ENCODE data around the gene SAYSD1. TPM values are rescaled to one million over a fixed set of nuclear protein-coding genes. Genes with fewer than 3 reads are reported as not detected.
A peak's percentile ranks its signal among the peaks of the same experiment; 100 is the strongest.

Gene SAYSD1
- total and polyA plus RNA-seq, 2 experiments from 2014 or later, result 8.2 to 10.0 TPM

DNA sequence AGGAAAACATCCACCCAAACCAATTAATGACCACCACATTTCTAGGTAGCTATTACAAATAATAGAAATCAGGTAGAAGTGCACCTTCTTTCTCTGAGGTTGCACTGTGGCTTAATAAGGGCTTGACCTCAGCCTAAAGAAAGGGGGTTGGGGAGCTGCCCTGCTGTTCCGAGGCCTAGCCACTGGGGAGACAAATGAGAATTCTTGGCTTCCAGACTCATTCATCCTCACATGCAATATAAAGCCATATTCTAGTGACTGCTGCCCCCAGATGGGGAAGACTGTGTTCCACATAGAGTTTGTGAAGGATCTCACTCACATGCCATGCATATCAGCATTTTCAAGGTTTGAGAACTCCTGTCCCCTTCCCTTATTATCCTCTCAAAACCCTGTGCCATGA, 22.9 kb downstream of the SAYSD1 start (continued):
- TF ChIP-seq, protein P1, sequence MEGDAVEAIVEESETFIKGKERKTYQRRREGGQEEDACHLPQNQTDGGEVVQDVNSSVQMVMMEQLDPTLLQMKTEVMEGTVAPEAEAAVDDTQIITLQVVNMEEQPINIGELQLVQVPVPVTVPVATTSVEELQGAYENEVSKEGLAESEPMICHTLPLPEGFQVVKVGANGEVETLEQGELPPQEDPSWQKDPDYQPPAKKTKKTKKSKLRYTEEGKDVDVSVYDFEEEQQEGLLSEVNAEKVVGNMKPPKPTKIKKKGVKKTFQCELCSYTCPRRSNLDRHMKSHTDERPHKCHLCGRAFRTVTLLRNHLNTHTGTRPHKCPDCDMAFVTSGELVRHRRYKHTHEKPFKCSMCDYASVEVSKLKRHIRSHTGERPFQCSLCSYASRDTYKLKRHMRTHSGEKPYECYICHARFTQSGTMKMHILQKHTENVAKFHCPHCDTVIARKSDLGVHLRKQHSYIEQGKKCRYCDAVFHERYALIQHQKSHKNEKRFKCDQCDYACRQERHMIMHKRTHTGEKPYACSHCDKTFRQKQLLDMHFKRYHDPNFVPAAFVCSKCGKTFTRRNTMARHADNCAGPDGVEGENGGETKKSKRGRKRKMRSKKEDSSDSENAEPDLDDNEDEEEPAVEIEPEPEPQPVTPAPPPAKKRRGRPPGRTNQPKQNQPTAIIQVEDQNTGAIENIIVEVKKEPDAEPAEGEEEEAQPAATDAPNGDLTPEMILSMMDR (conservative IDR thresholded peaks at IDR 0.05; ENCODE audit: low read depth in 2 of 2), result peak; percentile 53 to 72

DNA sequence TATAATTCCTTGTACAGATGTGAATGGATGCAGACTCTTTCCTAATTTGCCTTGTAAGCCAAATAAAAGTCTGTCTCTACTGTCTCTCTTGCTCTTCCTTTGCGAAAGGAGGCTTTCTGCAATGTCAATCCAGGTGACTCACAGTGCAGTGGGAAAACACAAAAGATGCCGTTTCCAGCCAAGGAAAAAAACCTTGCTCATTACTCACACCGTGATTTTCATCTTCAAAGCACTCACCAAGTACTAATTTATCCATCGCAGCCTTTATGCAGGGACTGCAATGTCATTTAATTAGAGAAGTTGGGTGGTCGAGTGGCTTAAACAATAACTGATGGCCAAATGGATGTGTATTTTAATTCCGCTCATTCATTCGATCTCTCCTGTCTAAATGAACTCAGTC, 23.8 kb downstream of the SAYSD1 start:
- Histone ChIP-seq H3K27me3 (ENCODE audit: insufficient read depth) (no peaks in the 10 kb centered on the region), H4K20me1 (replicated peaks; ENCODE audit: insufficient read depth) (no peaks in the 10 kb centered on the region), H3F3A (replicated peaks; ENCODE audit: low read depth) (no peaks in the 10 kb centered on the region), H2AFZ (no peak overlapping the region), H3K79me2 (replicated peaks; ENCODE audit: insufficient read depth) (no peaks in the 10 kb centered on the region), H3K9me2 (ENCODE audit: insufficient read depth) (no peaks in the 10 kb centered on the region), H3K4me3 (no peak overlapping the region), H3K36me3 (ENCODE audit: insufficient read depth) (no peaks in the 10 kb centered on the region), H3K4me2 (no peak overlapping the region), H3K4me1 (ENCODE audit: insufficient read depth) (peaks cover 10% of the 10 kb centered on the region), H3K27ac (ENCODE audit: low read depth) (no peak overlapping the region)
- H3K9me3 Mint-ChIP-seq, result no peaks in the 10 kb centered on the region
- H3K36me3 Mint-ChIP-seq (ENCODE audit: low read depth), result no peaks in the 10 kb centered on the region; the same call in 2 of the 3 replicates
- DNase-seq (ENCODE audit: low spot score) (no peak), ATAC-seq (no peak)
- H3K27ac Mint-ChIP-seq, result no peak overlapping the region
- no peak overlapping the region; the same call in 2 of the 3 replicates for H3K4me3 Mint-ChIP-seq
- H3K27me3 Mint-ChIP-seq (ENCODE audit: insufficient read depth, low read depth, poor library complexity), result peaks cover 6% of the 10 kb centered on the region
- H3K4me1 Mint-ChIP-seq, result peaks cover 58% of the 10 kb centered on the region
- TF ChIP-seq STAT1 (IDR thresholded peaks at IDR 0.05; ENCODE audit: unreplicated experiment) (no peak), ZNF114 (CRISPR knock-in tag; IDR thresholded peaks at IDR 0.05) (no peak), EZH2phosphoT487 (IDR thresholded peaks at IDR 0.05; ENCODE audit: unreplicated experiment) (no peak), NANOG (IDR thresholded peaks at IDR 0.05; ENCODE audit: borderline replicate concordance) (no peak), EZH2 (IDR thresholded peaks at IDR 0.05; ENCODE audit: low read depth, unreplicated experiment) (no peak), CREB1 (CRISPR knock-in tag; IDR thresholded peaks at IDR 0.05; ENCODE audit: low read depth) (no peak)
- TF ChIP-seq, protein P2, sequence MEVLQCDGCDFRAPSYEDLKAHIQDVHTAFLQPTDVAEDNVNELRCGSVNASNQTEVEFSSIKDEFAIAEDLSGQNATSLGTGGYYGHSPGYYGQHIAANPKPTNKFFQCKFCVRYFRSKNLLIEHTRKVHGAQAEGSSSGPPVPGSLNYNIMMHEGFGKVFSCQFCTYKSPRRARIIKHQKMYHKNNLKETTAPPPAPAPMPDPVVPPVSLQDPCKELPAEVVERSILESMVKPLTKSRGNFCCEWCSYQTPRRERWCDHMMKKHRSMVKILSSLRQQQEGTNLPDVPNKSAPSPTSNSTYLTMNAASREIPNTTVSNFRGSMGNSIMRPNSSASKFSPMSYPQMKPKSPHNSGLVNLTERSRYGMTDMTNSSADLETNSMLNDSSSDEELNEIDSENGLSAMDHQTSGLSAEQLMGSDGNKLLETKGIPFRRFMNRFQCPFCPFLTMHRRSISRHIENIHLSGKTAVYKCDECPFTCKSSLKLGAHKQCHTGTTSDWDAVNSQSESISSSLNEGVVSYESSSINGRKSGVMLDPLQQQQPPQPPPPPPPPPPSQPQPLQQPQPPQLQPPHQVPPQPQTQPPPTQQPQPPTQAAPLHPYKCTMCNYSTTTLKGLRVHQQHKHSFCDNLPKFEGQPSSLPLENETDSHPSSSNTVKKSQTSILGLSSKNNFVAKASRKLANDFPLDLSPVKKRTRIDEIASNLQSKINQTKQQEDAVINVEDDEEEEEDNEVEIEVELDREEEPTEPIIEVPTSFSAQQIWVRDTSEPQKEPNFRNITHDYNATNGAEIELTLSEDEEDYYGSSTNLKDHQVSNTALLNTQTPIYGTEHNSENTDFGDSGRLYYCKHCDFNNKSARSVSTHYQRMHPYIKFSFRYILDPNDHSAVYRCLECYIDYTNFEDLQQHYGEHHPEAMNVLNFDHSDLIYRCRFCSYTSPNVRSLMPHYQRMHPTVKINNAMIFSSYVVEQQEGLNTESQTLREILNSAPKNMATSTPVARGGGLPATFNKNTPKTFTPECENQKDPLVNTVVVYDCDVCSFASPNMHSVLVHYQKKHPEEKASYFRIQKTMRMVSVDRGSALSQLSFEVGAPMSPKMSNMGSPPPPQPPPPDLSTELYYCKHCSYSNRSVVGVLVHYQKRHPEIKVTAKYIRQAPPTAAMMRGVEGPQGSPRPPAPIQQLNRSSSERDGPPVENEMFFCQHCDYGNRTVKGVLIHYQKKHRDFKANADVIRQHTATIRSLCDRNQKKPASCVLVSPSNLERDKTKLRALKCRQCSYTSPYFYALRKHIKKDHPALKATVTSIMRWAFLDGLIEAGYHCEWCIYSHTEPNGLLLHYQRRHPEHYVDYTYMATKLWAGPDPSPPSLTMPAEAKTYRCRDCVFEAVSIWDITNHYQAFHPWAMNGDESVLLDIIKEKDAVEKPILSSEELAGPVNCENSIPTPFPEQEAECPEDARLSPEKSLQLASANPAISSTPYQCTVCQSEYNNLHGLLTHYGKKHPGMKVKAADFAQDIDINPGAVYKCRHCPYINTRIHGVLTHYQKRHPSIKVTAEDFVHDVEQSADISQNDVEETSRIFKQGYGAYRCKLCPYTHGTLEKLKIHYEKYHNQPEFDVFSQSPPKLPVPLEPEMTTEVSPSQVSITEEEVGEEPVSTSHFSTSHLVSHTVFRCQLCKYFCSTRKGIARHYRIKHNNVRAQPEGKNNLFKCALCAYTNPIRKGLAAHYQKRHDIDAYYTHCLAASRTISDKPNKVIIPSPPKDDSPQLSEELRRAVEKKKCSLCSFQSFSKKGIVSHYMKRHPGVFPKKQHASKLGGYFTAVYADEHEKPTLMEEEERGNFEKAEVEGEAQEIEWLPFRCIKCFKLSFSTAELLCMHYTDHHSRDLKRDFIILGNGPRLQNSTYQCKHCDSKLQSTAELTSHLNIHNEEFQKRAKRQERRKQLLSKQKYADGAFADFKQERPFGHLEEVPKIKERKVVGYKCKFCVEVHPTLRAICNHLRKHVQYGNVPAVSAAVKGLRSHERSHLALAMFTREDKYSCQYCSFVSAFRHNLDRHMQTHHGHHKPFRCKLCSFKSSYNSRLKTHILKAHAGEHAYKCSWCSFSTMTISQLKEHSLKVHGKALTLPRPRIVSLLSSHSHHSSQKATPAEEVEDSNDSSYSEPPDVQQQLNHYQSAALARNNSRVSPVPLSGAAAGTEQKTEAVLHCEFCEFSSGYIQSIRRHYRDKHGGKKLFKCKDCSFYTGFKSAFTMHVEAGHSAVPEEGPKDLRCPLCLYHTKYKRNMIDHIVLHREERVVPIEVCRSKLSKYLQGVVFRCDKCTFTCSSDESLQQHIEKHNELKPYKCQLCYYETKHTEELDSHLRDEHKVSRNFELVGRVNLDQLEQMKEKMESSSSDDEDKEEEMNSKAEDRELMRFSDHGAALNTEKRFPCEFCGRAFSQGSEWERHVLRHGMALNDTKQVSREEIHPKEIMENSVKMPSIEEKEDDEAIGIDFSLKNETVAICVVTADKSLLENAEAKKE (CRISPR knock-in tag; IDR thresholded peaks at IDR 0.05), result no peak
- TF ChIP-seq, protein P3, sequence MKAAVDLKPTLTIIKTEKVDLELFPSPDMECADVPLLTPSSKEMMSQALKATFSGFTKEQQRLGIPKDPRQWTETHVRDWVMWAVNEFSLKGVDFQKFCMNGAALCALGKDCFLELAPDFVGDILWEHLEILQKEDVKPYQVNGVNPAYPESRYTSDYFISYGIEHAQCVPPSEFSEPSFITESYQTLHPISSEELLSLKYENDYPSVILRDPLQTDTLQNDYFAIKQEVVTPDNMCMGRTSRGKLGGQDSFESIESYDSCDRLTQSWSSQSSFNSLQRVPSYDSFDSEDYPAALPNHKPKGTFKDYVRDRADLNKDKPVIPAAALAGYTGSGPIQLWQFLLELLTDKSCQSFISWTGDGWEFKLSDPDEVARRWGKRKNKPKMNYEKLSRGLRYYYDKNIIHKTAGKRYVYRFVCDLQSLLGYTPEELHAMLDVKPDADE (IDR thresholded peaks at IDR 0.05), result no peak
- TF ChIP-seq, protein P4, sequence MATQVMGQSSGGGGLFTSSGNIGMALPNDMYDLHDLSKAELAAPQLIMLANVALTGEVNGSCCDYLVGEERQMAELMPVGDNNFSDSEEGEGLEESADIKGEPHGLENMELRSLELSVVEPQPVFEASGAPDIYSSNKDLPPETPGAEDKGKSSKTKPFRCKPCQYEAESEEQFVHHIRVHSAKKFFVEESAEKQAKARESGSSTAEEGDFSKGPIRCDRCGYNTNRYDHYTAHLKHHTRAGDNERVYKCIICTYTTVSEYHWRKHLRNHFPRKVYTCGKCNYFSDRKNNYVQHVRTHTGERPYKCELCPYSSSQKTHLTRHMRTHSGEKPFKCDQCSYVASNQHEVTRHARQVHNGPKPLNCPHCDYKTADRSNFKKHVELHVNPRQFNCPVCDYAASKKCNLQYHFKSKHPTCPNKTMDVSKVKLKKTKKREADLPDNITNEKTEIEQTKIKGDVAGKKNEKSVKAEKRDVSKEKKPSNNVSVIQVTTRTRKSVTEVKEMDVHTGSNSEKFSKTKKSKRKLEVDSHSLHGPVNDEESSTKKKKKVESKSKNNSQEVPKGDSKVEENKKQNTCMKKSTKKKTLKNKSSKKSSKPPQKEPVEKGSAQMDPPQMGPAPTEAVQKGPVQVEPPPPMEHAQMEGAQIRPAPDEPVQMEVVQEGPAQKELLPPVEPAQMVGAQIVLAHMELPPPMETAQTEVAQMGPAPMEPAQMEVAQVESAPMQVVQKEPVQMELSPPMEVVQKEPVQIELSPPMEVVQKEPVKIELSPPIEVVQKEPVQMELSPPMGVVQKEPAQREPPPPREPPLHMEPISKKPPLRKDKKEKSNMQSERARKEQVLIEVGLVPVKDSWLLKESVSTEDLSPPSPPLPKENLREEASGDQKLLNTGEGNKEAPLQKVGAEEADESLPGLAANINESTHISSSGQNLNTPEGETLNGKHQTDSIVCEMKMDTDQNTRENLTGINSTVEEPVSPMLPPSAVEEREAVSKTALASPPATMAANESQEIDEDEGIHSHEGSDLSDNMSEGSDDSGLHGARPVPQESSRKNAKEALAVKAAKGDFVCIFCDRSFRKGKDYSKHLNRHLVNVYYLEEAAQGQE (IDR thresholded peaks at IDR 0.05; ENCODE audit: unreplicated experiment), result no peak
- TF ChIP-seq, protein P1 (conservative IDR thresholded peaks at IDR 0.05; ENCODE audit: low read depth in 2 of 2), result no peak
